Colonic mucosa (tissue), 4 donors: ENCODE data around the gene ATG9B. TPM values are rescaled to one million over a fixed set of nuclear protein-coding genes. Genes with fewer than 3 reads are reported as not detected.

ENCODE experiments used
- DNase-seq: peaks from one replicate; pipeline ENCODE4 v3.0.0-alpha.2; 2020
- H3K27ac ChIP-seq: fragments of 200-600 bp; one replicate; pipeline ENCODE4 v1.8.0; 2021
- H3K27me3 ChIP-seq: fragments of 200-600 bp; one replicate; pipeline ENCODE4 v1.8.0; 2021
- H3K36me3 ChIP-seq: fragments of 200-600 bp; one replicate; pipeline ENCODE4 v1.8.0; 2021
- H3K4me1 ChIP-seq: fragments of 200-600 bp; one replicate; pipeline ENCODE4 v1.8.0; 2021; ENCODE audit warnings: mild to moderate bottlenecking
- H3K4me3 ChIP-seq: fragments of 200-600 bp; one replicate; pipeline ENCODE4 v1.8.0; 2021
- H3K9ac ChIP-seq, 2 donors: one replicate each; pipeline ENCODE4 v1.7.0; 2013; ENCODE audit warnings: control low read depth in 2 of 2, low read depth in 2 of 2, low read length in 2 of 2
- H3K9me3 ChIP-seq: fragments of 200-600 bp; one replicate; pipeline ENCODE4 v1.8.0; 2021
- CTCF ChIP-seq: fragments of 200-600 bp; IDR thresholded peaks from one replicate; pipeline ENCODE4 v1.8.0; 2022; ENCODE audit warnings: antibody characterized with exemption, mild to moderate bottlenecking
- intact Hi-C: fragments of 100-400 bp; cut with DNase I; formaldehyde crosslinking; loops from one replicate; pipeline ENCODE4 v1.14.1; 2022
- total RNA-seq, 2 donors: library from RNA; stranded (reverse); fragmentation: NEBNext Ultra II Directional in 1 of 2; extraction: Animal tissue kit (Norgen Biotek cat#: 25700) in 1 of 2; gene quantifications; one replicate each; pipeline ENCODE4 v1.2.1, GENCODE V29; 2021
- donor health status: healthy.
- donor health status: DM: no; HTN: no; CAD: no.
- donor health status: DM: no; HTN: no; CAD: no.

Gene ATG9B
- total RNA-seq, 2 donors from 2014 or later, result 0.66 to 1.2 TPM

DNA sequence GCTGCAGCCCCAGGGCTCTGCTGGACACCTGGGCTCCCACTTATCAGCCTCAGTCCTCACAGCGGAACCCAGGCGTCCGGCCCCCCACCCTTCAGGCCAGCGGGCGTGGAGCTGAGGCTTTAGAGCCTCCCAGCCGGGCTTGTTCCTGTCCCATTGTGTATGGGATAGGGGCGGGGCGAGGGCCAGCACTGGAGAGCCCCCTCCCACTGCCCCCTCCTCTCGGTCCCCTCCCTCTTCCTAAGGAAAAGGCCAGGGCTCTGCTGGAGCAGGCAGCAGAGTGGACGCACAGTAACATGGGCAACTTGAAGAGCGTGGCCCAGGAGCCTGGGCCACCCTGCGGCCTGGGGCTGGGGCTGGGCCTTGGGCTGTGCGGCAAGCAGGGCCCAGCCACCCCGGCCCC, 30.8 kb downstream of the ATG9B start:
- no peak for TF ChIP-seq CTCF
- Histone ChIP-seq H3K27ac (no peak overlapping the region), H3K9me3 (no peaks in the 10 kb centered on the region), H3K4me1 (no peaks in the 10 kb centered on the region), H3K36me3 (no peaks in the 10 kb centered on the region), H3K27me3 (no peaks in the 10 kb centered on the region), H3K4me3 (no peak overlapping the region), H3K9ac (no peak overlapping the region)
- DNase-seq, result no peak
- intact Hi-C loops, result no loop called here

DNA sequence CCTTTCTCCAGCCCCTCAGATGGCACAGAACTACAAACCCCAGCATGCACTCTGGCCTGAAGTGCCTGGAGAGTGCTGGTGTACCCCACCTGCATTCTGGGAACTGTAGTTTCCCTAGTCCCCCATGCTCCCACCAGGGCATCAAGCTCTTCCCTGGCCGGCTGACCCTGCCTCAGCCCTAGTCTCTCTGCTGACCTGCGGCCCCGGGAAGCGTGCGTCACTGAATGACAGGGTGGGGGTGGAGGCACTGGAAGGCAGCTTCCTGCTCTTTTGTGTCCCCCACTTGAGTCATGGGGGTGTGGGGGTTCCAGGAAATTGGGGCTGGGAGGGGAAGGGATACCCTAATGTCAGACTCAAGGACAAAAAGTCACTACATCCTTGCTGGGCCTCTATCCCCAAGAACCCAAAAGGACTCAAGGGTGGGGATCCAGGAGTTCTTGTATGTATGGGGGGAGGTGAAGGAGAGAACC, 31.4 kb downstream of the ATG9B start:
- H3K9me3 ChIP-seq, result no peaks in the 10 kb centered on the region
- intact Hi-C loops, result no loop called here
- no peak overlapping the region for H3K4me3 ChIP-seq
- no peak for DNase-seq
- no peaks in the 10 kb centered on the region for H3K27me3 ChIP-seq
- no peak overlapping the region for H3K9ac ChIP-seq
- H3K4me1 ChIP-seq, result no peaks in the 10 kb centered on the region
- no peaks in the 10 kb centered on the region for H3K36me3 ChIP-seq
- no peak overlapping the region for H3K27ac ChIP-seq
- no peak for TF ChIP-seq CTCF

GRCh38 chr7:150992051-150992640, 32.1 kb downstream of the ATG9B start:
- Histone ChIP-seq H3K4me1 (no peaks in the 10 kb centered on the region), H3K27me3 (no peaks in the 10 kb centered on the region), H3K9ac (no peak overlapping the region), H3K27ac (no peak overlapping the region), H3K9me3 (no peaks in the 10 kb centered on the region), H3K36me3 (no peaks in the 10 kb centered on the region), H3K4me3 (no peak overlapping the region)
- TF ChIP-seq CTCF, result no peak
- intact Hi-C loops, result no loop called here
- DNase-seq, result no peak

DNA sequence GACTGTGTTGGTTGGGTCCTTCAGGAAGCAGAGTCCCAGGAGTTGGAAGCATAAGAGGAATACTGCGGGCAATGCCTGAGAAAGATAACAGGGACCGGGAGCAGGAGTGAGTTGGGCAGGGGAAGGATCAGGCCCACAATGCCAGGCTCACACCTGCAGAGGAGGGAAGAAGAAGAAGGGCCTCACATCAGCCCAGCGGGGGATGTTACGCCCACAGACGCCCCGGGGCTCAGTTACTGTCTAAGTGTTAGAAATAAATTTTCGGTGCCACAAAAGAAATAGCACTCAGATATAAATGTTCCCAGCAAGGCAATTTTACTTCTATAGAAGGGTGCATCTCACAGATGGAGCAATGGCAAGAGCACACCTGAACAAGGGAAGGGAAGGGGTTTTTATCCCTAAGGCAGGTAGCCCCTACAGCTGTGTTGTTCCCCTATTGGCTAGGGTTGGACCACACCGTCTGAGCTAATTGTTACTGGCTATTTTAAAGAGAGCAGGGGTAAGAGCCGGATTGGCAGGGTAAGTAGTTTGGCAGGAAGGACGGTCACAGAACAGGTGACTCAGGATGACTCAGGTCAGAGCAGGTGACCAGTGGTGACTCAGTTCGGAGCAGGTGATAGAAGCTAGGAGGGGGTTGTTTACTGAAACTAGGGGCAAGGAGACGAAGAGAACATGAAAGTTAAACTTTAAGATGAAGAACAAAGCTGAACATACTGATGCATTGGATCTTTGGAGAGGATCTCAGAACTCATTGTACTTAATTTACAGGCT, 33.7 kb downstream of the ATG9B start, which contains the start of gene NOS3:
TSS of gene NOS3 (plus strand) at position 602 of the 771 bp plus-strand sequence. CDS start 2,787 bp downstream, outside the sequence.
- H3K27me3 ChIP-seq, result no peaks in the 10 kb centered on the region
- no peak for TF ChIP-seq CTCF
- no peak within 1 kb of the TSS for H3K4me3 ChIP-seq
- no peaks in the 10 kb centered on the region for H3K9me3 ChIP-seq
- intact Hi-C loops, result no loop called here
- H3K27ac ChIP-seq, result no peak within 1 kb of the TSS
- no peak for DNase-seq
- H3K36me3 ChIP-seq, result no peaks in the 10 kb centered on the region
- no peak within 1 kb of the TSS for H3K9ac ChIP-seq
- no peaks in the 10 kb centered on the region for H3K4me1 ChIP-seq

GRCh38 chr7:150989456-150989855, 34.8 kb downstream of the ATG9B start:
- no peak overlapping the region for H3K4me3 ChIP-seq
- no peaks in the 10 kb centered on the region for H3K4me1 ChIP-seq
- no peak for DNase-seq
- peak overlapping the region; percentile 40 for H3K27ac ChIP-seq
- no peak overlapping the region for H3K9ac ChIP-seq
- H3K36me3 ChIP-seq, result no peaks in the 10 kb centered on the region
- no peaks in the 10 kb centered on the region for H3K27me3 ChIP-seq
- no peaks in the 10 kb centered on the region for H3K9me3 ChIP-seq
- no peak for TF ChIP-seq CTCF
- intact Hi-C loops, result loop anchor here (2.0 to 10.0 kb wide), 2 partner anchors 91 to 205 kb away; no protein-coding TSS in a partner anchor
